GM21381 (cell line): ENCODE data around the gene ME3.

Source experiments
- ATAC-seq: cut with Tn5 transposase; IDR thresholded peaks from one replicate; pipeline ENCODE4 v1.9.1; 2021; ENCODE audit warnings: mild to moderate bottlenecking, moderate library complexity; ENCODE audit not compliant: unreplicated experiment

Gene ME3

DNA sequence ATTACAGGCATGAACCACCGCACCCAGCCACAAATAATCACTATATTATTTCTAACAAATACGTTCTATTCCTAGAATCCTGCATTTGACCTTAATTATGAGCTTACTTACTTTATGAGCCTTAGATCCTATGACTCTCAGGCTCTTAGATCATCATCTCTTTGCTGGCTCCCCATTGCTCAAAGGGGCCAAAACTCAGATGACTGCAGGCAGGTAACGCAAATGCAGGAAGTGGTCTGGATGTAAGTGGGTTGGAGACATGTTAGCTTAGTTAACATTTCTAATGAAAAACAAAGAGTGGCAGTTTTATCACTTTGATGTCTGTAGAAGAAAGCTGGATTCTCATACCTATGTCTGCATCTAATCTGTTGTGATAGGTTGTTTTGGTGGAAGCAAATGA lies 274.3 kb downstream of the ME3 start:
- no peak for ATAC-seq

DNA sequence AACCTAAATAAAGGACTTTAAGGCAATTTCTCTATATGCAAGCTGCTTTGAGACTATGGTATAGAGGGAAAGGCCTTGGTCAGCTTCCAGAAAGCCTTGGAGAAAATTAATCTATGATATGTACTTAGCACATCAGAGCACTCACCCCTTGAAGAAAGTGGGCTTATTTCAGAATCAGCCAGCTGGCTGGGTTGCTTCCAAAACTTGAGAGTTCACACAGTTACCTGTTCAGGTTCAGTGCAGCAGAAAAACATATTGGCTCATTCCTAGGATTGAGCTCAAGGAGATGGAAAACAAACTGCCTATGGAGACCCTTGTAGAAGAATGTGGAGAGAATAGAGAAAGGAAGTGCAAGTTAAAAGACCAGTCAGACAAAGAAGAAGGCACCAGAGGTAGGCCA lies 275.1 kb downstream of the ME3 start:
- ATAC-seq = no peak

DNA sequence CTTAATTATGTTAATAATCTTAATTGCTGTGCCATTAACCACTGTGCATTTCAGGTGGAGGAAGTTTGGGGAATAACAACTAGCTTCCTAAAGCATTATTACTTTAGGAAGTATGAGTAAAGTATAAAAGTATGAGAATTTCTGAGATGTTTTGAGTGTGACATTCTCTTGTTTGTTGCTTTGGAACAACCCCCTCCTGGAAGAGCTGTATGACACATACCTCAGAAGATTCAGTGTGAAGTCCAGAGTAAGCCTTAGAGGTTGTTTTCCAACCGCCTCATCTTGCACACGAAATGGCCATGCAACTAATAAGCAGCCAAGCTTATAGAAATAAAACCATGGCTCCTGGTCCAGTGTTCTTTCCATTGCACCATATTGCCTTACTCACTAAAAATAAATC lies 276.0 kb downstream of the ME3 start:
- ATAC-seq = no peak

DNA sequence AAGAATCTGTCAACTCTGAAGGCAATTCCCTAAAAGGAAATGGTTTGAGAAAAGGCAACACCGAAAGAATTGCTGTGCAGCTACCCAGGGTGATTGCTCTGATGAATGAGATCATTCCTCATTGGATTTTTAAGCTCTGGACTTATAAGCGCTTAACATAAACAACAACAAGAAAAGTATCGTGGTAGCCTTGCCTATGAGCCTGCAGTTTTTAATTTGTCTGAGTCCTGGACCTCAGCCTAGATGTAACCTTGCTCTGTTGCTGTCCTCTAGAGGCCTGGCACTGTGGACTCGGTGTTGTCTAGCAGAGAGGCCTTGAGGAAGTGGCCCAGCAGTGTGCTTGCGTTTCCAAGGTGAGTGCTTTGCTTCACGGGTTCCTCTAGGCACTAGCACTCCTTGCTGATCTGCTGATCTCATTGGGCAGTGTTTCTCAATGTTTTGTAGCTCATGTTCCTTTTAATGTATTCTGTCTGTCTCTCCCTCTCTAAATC lies 277.3 kb downstream of the ME3 start:
- no peak for ATAC-seq
